HEK293T (cell line): Measurements from ENCODE around the gene ANK2.
"Not testable (repeated sequence)": the region's sequence is repeated elsewhere in the genome, so short reads cannot be mapped to it uniquely, and the experiment has no call there.

Experiments used
- CTCF ChIA-PET: fragments of 350-600 bp; formaldehyde crosslinking; extraction: SDS; loops from one replicate; lab custom pipeline; 2021; ENCODE audit warnings: antibody characterized with exemption, inconsistent platforms; lab: Yijun Ruan, JAX
- POLR2A ChIA-PET: fragments of 350-600 bp; formaldehyde crosslinking; extraction: SDS; loops from one replicate; lab custom pipeline; 2020; ENCODE audit warnings: antibody characterized with exemption, inconsistent platforms; lab: Yijun Ruan, JAX
- DNase-seq: peaks from one replicate; pipeline ENCODE4 v3.0.0; 2012; ENCODE audit warnings: mixed read lengths; ENCODE audit errors: extremely low spot score
- ARNT ChIP-seq: fragments of 450-650 bp; IDR thresholded peaks from 2 replicates; pipeline ENCODE4 v1.6.1; 2017; ENCODE audit warnings: mild to moderate bottlenecking
- BHLHE40 ChIP-seq: fragments of 450-650 bp; IDR thresholded peaks from 2 replicates; pipeline ENCODE4 v1.6.1; 2016; ENCODE audit warnings: mild to moderate bottlenecking, moderate library complexity, borderline replicate concordance
- CTBP1 ChIP-seq: fragments of 450-650 bp; IDR thresholded peaks from 2 replicates; pipeline ENCODE4 v1.6.1; 2016; ENCODE audit warnings: borderline replicate concordance
- ELF4 ChIP-seq: fragments of 450-650 bp; IDR thresholded peaks from 2 replicates; pipeline ENCODE4 v1.6.1; 2017; ENCODE audit warnings: antibody characterized with exemption
- FOXA1 ChIP-seq: fragments of 450-650 bp; IDR thresholded peaks from 2 replicates; pipeline ENCODE4 v1.6.1; 2016; ENCODE audit warnings: mild to moderate bottlenecking
- FOXK2 ChIP-seq: fragments of 450-650 bp; IDR thresholded peaks from 2 replicates; pipeline ENCODE4 v1.6.1; 2016; ENCODE audit warnings: mild to moderate bottlenecking
- FOXM1 ChIP-seq: fragments of 450-650 bp; IDR thresholded peaks from 2 replicates; pipeline ENCODE4 v1.6.1; 2017; ENCODE audit warnings: mild to moderate bottlenecking, borderline replicate concordance
- HDGF ChIP-seq: fragments of 450-650 bp; IDR thresholded peaks from 2 replicates; pipeline ENCODE4 v1.6.1; 2017; ENCODE audit warnings: antibody characterized with exemption, borderline replicate concordance
- L3MBTL2 ChIP-seq: fragments of 450-650 bp; conservative IDR thresholded peaks from 2 replicates; pipeline ENCODE4 v1.6.1; 2016; ENCODE audit warnings: mild to moderate bottlenecking
- LEF1 ChIP-seq: fragments of 450-650 bp; IDR thresholded peaks from 2 replicates; pipeline ENCODE4 v1.6.1; 2017; ENCODE audit warnings: mild to moderate bottlenecking, borderline replicate concordance
- NFRKB ChIP-seq: fragments of 450-650 bp; IDR thresholded peaks from 2 replicates; pipeline ENCODE4 v1.6.1; 2016; ENCODE audit warnings: mild to moderate bottlenecking, moderate library complexity
- SP1 ChIP-seq: fragments of 450-650 bp; IDR thresholded peaks from 2 replicates; pipeline ENCODE4 v1.6.1; 2017
- SUZ12 ChIP-seq: fragments of 450-650 bp; IDR thresholded peaks from 2 replicates; pipeline ENCODE4 v1.6.1; 2016; ENCODE audit warnings: mild to moderate bottlenecking
- TARDBP ChIP-seq: fragments of 450-650 bp; IDR thresholded peaks from 2 replicates; pipeline ENCODE4 v1.6.1; 2016
- ZNF384 ChIP-seq: fragments of 450-650 bp; IDR thresholded peaks from 2 replicates; pipeline ENCODE4 v1.6.1; 2016
- TF ChIP-seq, protein P1 (sequence below): fragments of 450-650 bp; IDR thresholded peaks from 2 replicates; pipeline ENCODE4 v1.6.1; 2016

The ANK2 gene

GRCh38 chr4:113179996-113180395 lies 130.5 kb downstream of the ANK2 start:
- DNase-seq, result no peak
- CTCF ChIA-PET, result no interaction called here
- TF ChIP-seq ZNF384 (no peak), LEF1 (no peak), CTBP1 (no peak), L3MBTL2 (no peak), SP1 (no peak), TARDBP (no peak), FOXK2 (no peak)
- TF ChIP-seq, protein P1, sequence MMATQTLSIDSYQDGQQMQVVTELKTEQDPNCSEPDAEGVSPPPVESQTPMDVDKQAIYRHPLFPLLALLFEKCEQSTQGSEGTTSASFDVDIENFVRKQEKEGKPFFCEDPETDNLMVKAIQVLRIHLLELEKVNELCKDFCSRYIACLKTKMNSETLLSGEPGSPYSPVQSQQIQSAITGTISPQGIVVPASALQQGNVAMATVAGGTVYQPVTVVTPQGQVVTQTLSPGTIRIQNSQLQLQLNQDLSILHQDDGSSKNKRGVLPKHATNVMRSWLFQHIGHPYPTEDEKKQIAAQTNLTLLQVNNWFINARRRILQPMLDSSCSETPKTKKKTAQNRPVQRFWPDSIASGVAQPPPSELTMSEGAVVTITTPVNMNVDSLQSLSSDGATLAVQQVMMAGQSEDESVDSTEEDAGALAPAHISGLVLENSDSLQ, result no peak
- POLR2A ChIA-PET, result no interaction called here

- POLR2A ChIA-PET, result no interaction called here
Observed at GRCh38 chr4:113181289-113182007, 132.0 kb downstream of the ANK2 start.

DNA sequence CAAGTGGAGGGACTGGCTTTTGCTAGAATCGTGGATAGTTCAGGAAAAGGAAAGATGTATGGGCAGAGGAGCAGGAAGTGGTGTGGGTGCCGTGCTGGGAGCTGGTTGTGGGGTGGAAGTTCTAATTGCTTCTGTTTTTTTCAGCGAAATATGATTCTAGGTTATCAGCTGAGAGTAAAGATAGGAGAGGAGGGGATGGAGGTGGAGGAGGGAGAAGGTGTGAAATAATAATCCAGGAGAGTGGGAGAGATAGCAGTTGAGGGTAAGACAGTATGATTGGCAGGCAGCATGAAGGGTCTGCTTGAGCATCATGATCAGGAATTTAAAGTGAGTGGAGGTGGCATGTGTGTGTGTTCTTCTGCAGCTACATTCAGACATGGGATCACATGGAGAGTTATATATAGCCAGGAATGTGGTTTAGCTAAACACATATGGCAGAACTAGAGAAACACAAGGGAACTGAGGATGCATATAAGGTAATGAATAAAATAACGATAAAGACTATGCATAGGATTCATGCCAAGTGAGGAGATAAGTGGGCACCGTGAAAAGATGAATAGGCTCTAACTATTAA lies 133.7 kb downstream of the ANK2 start:
- ChIA-PET POLR2A (no interaction called here), CTCF (no interaction called here)
- TF ChIP-seq L3MBTL2 (no peak), FOXM1 (no peak), FOXK2 (no peak), TARDBP (no peak), LEF1 (no peak), NFRKB (no peak), BHLHE40 (no peak), ELF4 (no peak), ARNT (no peak), ZNF384 (no peak), SP1 (no peak), CTBP1 (no peak), SUZ12 (no peak), HDGF (no peak), FOXA1 (no peak)
- TF ChIP-seq, protein P1, result no peak
- no peak for DNase-seq

More at GRCh38 chr4:113181289-113182007, 132.0 kb downstream of the ANK2 start:
- TF ChIP-seq SUZ12 (no peak), L3MBTL2 (no peak), ZNF384 (no peak), TARDBP (no peak), FOXM1 (no peak), FOXK2 (no peak), BHLHE40 (no peak), ELF4 (no peak), SP1 (no peak), FOXA1 (no peak)
- TF ChIP-seq, protein P1, result no peak
- DNase-seq, result no peak
- CTCF ChIA-PET, result no interaction called here

DNA sequence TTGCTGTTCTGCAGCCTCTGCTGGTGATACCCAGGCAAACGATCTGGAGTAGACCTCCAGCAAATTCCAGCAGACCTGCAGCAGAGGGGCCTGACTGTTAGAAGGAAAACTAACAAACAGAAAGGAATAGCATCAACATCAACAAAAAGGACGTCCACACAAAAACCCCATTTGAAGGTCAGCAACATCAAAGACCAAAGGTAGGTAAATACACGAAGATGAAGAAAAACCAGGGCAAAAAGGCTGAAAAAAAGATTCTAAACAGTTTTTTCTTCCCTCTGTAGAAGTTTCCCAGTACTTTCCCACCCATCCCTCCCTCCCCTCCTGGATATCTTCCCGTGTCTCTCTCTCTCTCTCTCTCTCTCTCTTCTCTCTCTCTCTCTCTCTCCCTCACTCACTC lies 136.8 kb downstream of the ANK2 start:
- POLR2A ChIA-PET, CTCF ChIA-PET, DNase-seq: not testable (repeated sequence)

GRCh38 chr4:113186913-113187312 lies 137.5 kb downstream of the ANK2 start:
- CTCF ChIA-PET, result no interaction called here
- DNase-seq, result no peak
- TF ChIP-seq SUZ12, result no peak
- TF ChIP-seq L3MBTL2, result no peak
- no peak for TF ChIP-seq LEF1
- no peak for TF ChIP-seq NFRKB
- TF ChIP-seq, protein P1, result no peak
- TF ChIP-seq ARNT, result no peak
- TF ChIP-seq HDGF, result no peak
- POLR2A ChIA-PET, result no interaction called here

DNA sequence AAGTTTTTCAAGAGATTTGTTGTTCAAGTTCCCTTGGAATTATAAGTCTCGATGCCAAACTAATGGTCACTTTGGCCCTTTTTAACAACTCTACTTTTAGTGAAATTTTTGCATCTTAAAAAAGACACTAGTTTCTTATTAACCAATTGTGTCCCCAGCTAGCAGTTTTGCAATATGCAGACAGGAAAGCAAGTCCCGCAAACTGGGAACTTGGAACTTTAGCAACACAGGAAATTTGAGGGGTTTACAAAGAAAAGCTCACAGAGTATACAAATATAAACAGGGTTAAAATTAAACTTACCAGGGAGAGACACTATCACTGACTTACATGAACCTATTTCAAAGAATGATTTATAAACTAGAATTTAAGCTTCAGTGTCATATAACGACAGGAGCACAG lies 137.9 kb downstream of the ANK2 start:
- no peak for DNase-seq
- CTCF ChIA-PET, result no interaction called here
- no peak for TF ChIP-seq CTBP1
- POLR2A ChIA-PET, result no interaction called here

DNA sequence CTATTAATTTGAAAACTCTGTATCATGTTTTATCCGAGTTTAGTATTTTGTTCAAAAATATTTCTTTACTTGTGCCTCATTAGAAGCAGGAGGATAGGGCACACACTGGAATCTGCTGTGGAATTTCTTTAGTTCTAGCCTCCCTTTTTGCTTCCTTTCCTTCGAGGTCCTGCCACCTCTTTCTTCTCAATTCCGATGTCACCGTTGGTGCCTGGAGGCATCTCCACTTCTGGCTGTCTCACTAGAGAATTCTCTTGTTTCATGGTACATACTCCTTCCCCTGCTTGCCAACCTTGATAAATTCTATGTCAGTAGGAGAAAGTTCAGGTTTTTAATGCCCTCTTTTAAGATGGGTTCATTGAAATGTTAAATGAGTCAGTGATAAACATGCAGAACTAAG lies 140.1 kb downstream of the ANK2 start:
- TF ChIP-seq SP1, result no peak
- no peak for TF ChIP-seq BHLHE40
- TF ChIP-seq LEF1, result no peak
- no peak for TF ChIP-seq FOXM1
- no peak for TF ChIP-seq CTBP1
- TF ChIP-seq TARDBP, result no peak
- no peak for TF ChIP-seq ELF4
- no peak for TF ChIP-seq ZNF384
- no peak for TF ChIP-seq NFRKB
- no peak for TF ChIP-seq L3MBTL2
- no peak for TF ChIP-seq HDGF
- no peak for TF ChIP-seq SUZ12
- no peak for TF ChIP-seq FOXA1
- TF ChIP-seq ARNT, result no peak
- TF ChIP-seq, protein P1, result no peak
- TF ChIP-seq FOXK2, result no peak
- CTCF ChIA-PET, result interaction anchor here (0.6 kb wide), 1 partner anchor 21 kb away, joined by 3 read pairs; no protein-coding TSS in a partner anchor
- POLR2A ChIA-PET, result no interaction called here
- no peak for DNase-seq
